ENCODE results near the gene FHL1. TPM values are rescaled to one million over a fixed set of nuclear protein-coding genes. Genes with fewer than 3 reads are reported as not detected.

The FHL1 gene
- total RNA-seq, 1 experiment from 2014 or later: 5.3 TPM

GRCh38 chrX:136185401-136186022 lies 38.2 kb downstream of the FHL1 start:
- DNase-seq (ENCODE audit: low spot score): no peak

GRCh38 chrX:136186023-136186413 lies 38.7 kb downstream of the FHL1 start:
- no peak for DNase-seq (ENCODE audit: low spot score)

- no peak for DNase-seq (ENCODE audit: low spot score)
Measured at GRCh38 chrX:136189222-136189621, 41.9 kb downstream of the FHL1 start.

- DNase-seq (ENCODE audit: low spot score): no peak
Measured at GRCh38 chrX:136190038-136190713, 42.8 kb downstream of the FHL1 start.

- no peak for DNase-seq (ENCODE audit: low spot score)
Measured at GRCh38 chrX:136191171-136191570, 43.8 kb downstream of the FHL1 start.

- no peak for DNase-seq (ENCODE audit: low spot score)
Measured at GRCh38 chrX:136192135-136192534, 44.8 kb downstream of the FHL1 start.

GRCh38 chrX:136192839-136193414 lies 45.6 kb downstream of the FHL1 start:
- DNase-seq (ENCODE audit: low spot score): no peak

- DNase-seq (ENCODE audit: low spot score): no peak
Measured at GRCh38 chrX:136193771-136194170, 46.4 kb downstream of the FHL1 start.

- no peak for DNase-seq (ENCODE audit: low spot score)
Measured at GRCh38 chrX:136194536-136194935, 47.2 kb downstream of the FHL1 start.

GRCh38 chrX:136195247-136195646 lies 47.9 kb downstream of the FHL1 start:
- DNase-seq (ENCODE audit: low spot score): no peak

GRCh38 chrX:136196691-136197155 lies 49.4 kb downstream of the FHL1 start:
- no peak for DNase-seq (ENCODE audit: low spot score)

- no peak for DNase-seq (ENCODE audit: low spot score)
Measured at GRCh38 chrX:136198010-136198409, 50.7 kb downstream of the FHL1 start.

GRCh38 chrX:136198678-136199243 lies 51.4 kb downstream of the FHL1 start:
- DNase-seq (ENCODE audit: low spot score): no peak

GRCh38 chrX:136199365-136199764 lies 52.0 kb downstream of the FHL1 start:
- DNase-seq (ENCODE audit: low spot score): no peak

GRCh38 chrX:136200466-136200865 lies 53.1 kb downstream of the FHL1 start:
- no peak for DNase-seq (ENCODE audit: low spot score)

- DNase-seq (ENCODE audit: low spot score): no peak
Measured at GRCh38 chrX:136201601-136202000, 54.3 kb downstream of the FHL1 start.

- DNase-seq (ENCODE audit: low spot score): no peak
Measured at GRCh38 chrX:136202889-136203288, 55.6 kb downstream of the FHL1 start.

- DNase-seq (ENCODE audit: low spot score): no peak
Measured at GRCh38 chrX:136203438-136203837, 56.1 kb downstream of the FHL1 start.

GRCh38 chrX:136203951-136204350 lies 56.6 kb downstream of the FHL1 start:
- DNase-seq (ENCODE audit: low spot score): no peak

GRCh38 chrX:136204571-136204970 lies 57.2 kb downstream of the FHL1 start:
- no peak for DNase-seq (ENCODE audit: low spot score)

- DNase-seq (ENCODE audit: low spot score): no peak
Measured at GRCh38 chrX:136205882-136206380, 58.6 kb downstream of the FHL1 start.

GRCh38 chrX:136206916-136207315 lies 59.6 kb downstream of the FHL1 start:
- no peak for DNase-seq (ENCODE audit: low spot score)

GRCh38 chrX:136207546-136207945 lies 60.2 kb downstream of the FHL1 start:
- DNase-seq (ENCODE audit: low spot score): no peak

All from A172 (cell line).